HUES64 (cell line): ENCODE results near the gene ALPI.

Source experiments
- H3K27ac ChIP-seq: 2 replicates; pipeline ENCODE4 v1.7.0; 2013; ENCODE audit warnings: low read depth, low read length, inconsistent platforms
- H3K27me3 ChIP-seq: 2 replicates; pipeline ENCODE4 v1.6.1; 2013; ENCODE audit warnings: mild to moderate bottlenecking, low read length; ENCODE audit not compliant: insufficient read depth
- H3K36me3 ChIP-seq: 2 replicates; pipeline ENCODE4 v1.6.1; 2013; ENCODE audit warnings: mild to moderate bottlenecking, low read length; ENCODE audit not compliant: insufficient read depth
- H3K4me1 ChIP-seq: 2 replicates; pipeline ENCODE4 v1.6.1; 2013; ENCODE audit warnings: mild to moderate bottlenecking, low read length, moderate library complexity; ENCODE audit not compliant: insufficient read depth
- H3K4me3 ChIP-seq: 2 replicates; pipeline ENCODE4 v1.5.1; 2013; ENCODE audit warnings: mild to moderate bottlenecking, low read length, moderate library complexity
- H3K9ac ChIP-seq: 2 replicates; pipeline ENCODE4 v1.6.1; 2013; ENCODE audit warnings: mild to moderate bottlenecking, low read depth, low read length
- H3K9me3 ChIP-seq: 2 replicates; pipeline ENCODE4 v1.6.1; 2013; ENCODE audit warnings: low read depth, low read length; ENCODE audit not compliant: insufficient read depth
- WGBS: fragments of 150-250, 120-280 bp; methylation state at CpG from one replicate; pipeline ENCODE4 v1.1.7; 2013; ENCODE audit warnings: missing lambda C conversion rate; 5-methylcytosine and 5-hydroxymethylcytosine counted together

Gene ALPI

DNA sequence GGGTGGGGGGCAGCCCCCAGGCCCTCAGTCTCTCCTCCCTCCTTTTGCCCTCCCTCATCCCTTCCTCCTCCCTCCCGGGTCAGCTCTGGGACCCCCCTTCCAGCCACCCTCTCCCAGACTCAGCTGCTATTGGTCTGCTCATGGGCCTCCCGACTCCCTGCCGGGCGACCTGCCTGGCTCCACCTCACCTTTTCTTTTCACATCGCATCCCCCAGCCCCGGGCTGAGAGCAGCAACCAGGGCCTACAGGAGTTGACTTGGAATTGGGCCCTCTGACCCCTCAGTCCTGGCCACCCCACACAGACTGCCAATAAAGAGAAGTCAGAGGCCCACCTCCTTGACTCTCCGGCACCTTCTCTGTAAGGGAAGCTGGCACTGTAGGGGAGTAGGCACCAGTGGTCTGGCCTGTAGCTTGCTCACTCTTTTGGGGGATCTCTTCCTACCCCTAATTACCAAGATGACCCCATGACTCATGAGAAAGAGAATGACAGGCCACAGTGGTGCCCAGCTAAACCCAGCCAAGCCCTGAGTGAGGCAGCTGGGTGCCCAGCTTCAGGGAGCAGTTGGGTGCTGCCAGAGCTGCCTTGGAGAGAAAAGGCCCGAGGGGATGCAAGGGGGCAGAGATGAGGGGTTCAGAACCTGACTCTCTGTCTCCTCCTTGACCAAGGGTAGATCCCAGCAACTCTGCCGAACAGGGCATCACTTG, 33.7 kb downstream of the ALPI start:
- WGBS: 52% methylated on average over 9 of the region's 9 CpGs
- H3K27ac ChIP-seq: no peak overlapping the region
- H3K4me3 ChIP-seq: no peak overlapping the region
- no peak overlapping the region for H3K9ac ChIP-seq
- peaks cover 11% of the 10 kb centered on the region for H3K4me1 ChIP-seq
- peaks cover 54% of the 10 kb centered on the region for H3K27me3 ChIP-seq
- H3K36me3 ChIP-seq: no peaks in the 10 kb centered on the region
- H3K9me3 ChIP-seq: no peaks in the 10 kb centered on the region

DNA sequence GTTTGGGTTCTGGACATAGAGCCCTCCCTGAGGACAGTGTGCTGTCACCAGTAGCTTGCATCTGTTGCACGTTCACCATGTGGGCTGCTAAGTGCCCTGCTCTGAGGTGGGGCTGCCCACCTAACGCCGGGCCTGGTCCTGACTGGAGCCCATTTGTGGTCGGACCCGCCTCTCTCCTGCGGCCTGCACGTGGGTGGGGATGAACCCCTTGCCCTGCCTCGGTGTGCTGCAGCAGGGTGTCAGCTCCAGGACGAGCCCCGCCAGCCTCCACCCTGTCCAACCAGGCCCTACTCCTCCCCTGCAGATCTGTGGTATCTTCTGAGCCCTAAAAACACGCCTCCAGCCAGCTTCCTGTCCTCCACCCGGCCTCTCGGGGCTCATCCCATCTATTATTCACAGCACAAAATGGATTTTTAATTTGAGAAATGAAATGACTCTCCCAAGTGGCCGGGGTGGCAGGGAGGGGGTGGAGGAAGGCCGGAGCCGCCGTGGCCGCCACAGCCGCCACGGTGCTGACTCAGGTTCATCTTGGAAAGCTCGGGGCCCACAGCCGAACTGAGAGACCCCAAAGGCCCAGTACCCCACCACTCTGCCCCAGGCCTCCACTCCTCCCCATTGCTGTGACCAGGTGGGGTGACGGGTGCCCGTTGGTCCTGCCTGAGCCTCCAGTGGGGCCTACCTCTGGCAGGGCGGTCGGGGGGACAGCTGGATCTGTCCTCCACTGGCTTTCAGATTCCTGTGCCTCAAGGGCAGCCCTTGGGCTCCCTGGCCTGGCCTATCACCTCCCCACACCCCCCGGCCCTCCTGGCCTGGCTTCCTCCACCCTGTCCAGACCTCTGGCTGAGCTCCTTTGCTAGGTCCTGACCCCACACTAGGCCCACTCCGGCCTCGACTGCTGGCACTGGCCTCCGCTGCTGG, 34.5 kb downstream of the ALPI start:
- no peaks in the 10 kb centered on the region for H3K36me3 ChIP-seq
- 92% methylated on average over 30 of the region's 30 CpGs for WGBS
- peaks cover 46% of the 10 kb centered on the region for H3K27me3 ChIP-seq
- H3K4me3 ChIP-seq: no peak overlapping the region
- H3K27ac ChIP-seq: no peak overlapping the region
- H3K9ac ChIP-seq: no peak overlapping the region
- peaks cover 11% of the 10 kb centered on the region for H3K4me1 ChIP-seq
- no peaks in the 10 kb centered on the region for H3K9me3 ChIP-seq

- WGBS: 88% methylated on average over 12 of the region's 12 CpGs
- no peak overlapping the region for H3K4me3 ChIP-seq
- H3K36me3 ChIP-seq: no peaks in the 10 kb centered on the region
- peaks cover 11% of the 10 kb centered on the region for H3K4me1 ChIP-seq
- H3K27me3 ChIP-seq: peaks cover 38% of the 10 kb centered on the region
- H3K9ac ChIP-seq: no peak overlapping the region
- H3K9me3 ChIP-seq: no peaks in the 10 kb centered on the region
- no peak overlapping the region for H3K27ac ChIP-seq
Observed at GRCh38 chr2:232491139-232491780, 35.3 kb downstream of the ALPI start.

GRCh38 chr2:232492236-232492848, 36.4 kb downstream of the ALPI start:
- peaks cover 28% of the 10 kb centered on the region for H3K27me3 ChIP-seq
- no peaks in the 10 kb centered on the region for H3K36me3 ChIP-seq
- peaks cover 11% of the 10 kb centered on the region for H3K4me1 ChIP-seq
- H3K4me3 ChIP-seq: no peak overlapping the region
- H3K27ac ChIP-seq: no peak overlapping the region
- no peak overlapping the region for H3K9ac ChIP-seq
- 72% methylated on average over 8 of the region's 8 CpGs for WGBS
- H3K9me3 ChIP-seq: no peaks in the 10 kb centered on the region

DNA sequence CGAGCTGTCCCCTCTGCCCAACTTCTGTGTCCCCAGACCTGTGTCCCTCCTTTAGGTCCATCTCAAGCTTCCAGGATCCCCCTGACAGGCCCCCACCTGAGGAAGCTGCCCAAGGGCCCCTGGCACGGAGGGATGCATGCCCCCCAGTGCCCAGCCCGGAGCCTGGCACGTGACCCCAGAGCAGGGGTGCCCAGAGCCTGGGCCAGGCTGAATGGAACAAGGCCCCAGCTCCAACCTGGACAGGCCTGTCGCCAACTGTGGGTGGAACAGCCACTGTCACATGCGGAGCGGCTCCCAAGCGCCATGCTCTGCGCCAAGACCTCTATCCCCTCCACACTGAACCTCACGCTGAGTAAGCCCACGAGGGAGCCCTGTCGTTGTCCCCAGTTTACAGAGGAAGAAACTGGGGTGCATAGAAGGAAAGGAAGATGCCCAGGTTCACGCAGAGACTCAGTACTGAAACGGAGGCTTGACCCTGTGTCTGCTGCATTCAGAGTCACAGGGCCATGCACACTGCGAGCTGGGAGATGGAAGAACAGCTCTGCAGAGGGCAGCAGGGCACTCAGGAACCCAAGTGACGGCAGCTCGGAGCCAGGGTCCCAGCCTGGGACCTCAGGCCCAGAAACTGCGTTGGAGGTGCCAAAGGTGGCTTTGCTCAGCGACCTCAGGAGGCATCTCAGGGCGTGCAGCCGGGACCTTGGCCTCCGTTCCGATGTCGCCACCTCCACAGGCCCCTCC, 37.2 kb downstream of the ALPI start:
- Histone ChIP-seq H3K27ac (no peak overlapping the region), H3K27me3 (peaks cover 24% of the 10 kb centered on the region), H3K4me1 (peaks cover 11% of the 10 kb centered on the region), H3K9ac (no peak overlapping the region), H3K4me3 (no peak overlapping the region), H3K36me3 (no peaks in the 10 kb centered on the region), H3K9me3 (no peaks in the 10 kb centered on the region)
- 90% methylated on average over 24 of the region's 24 CpGs for WGBS

GRCh38 chr2:232493701-232494474, 37.9 kb downstream of the ALPI start:
- 69% methylated on average over 10 of the region's 10 CpGs for WGBS

GRCh38 chr2:232494542-232494941, 38.6 kb downstream of the ALPI start:
- Histone ChIP-seq H3K4me1 (peaks cover 4% of the 10 kb centered on the region), H3K4me3 (no peak overlapping the region), H3K9ac (no peak overlapping the region), H3K27ac (no peak overlapping the region), H3K9me3 (no peaks in the 10 kb centered on the region), H3K27me3 (peaks cover 15% of the 10 kb centered on the region), H3K36me3 (no peaks in the 10 kb centered on the region)
- 96% methylated on average over 5 of the region's 5 CpGs for WGBS

More at GRCh38 chr2:232493701-232494474, 37.9 kb downstream of the ALPI start:
- Histone ChIP-seq H3K36me3 (no peaks in the 10 kb centered on the region), H3K27ac (no peak overlapping the region), H3K9me3 (no peaks in the 10 kb centered on the region), H3K27me3 (peaks cover 18% of the 10 kb centered on the region), H3K4me1 (peaks cover 11% of the 10 kb centered on the region), H3K9ac (no peak overlapping the region), H3K4me3 (no peak overlapping the region)

GRCh38 chr2:232495292-232495691, 39.3 kb downstream of the ALPI start:
- Histone ChIP-seq H3K9ac (no peak overlapping the region), H3K4me3 (no peak overlapping the region), H3K4me1 (no peaks in the 10 kb centered on the region), H3K27ac (no peak overlapping the region), H3K9me3 (no peaks in the 10 kb centered on the region), H3K36me3 (no peaks in the 10 kb centered on the region), H3K27me3 (peaks cover 11% of the 10 kb centered on the region; the same call in 1 of the 2 replicates)
- WGBS: 93% methylated on average over 7 of the region's 7 CpGs

DNA sequence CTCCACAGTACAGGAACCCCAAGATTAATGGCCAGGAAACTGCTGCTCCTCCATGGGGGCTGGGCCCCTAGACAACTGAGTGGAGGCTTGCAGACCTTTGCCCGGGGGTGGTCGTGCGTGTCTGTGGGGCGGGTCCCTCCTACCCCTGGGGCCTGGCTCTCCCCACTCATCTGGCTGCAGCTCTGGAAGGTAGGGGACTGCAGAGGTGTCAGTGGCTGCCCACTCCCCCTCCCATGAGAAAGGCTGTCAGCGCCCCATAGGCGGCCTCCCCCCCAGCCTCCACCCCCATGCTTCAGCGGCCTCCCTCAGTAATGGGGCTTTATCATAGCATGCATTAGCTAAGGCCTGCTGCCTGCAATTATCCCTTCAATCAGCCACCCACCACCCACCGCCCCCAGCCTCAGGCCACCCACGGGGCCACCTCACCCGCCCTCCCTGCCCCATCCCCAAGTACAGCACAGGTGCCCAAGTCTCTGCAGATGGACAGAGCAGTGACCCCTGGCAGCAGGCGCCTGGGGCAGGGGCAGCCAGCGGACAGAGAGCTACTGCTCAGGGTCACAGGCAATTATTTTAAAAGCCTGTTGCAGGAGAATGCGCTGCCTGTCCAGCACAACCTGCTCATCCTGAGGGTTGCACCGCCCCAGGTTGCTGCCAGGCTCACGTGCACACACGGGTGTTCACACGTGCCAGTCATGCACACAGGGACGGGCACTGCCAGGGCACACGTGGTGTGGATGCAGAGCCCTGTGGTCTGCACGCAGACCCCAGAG, 40.7 kb downstream of the ALPI start:
- Histone ChIP-seq H3K36me3 (no peaks in the 10 kb centered on the region), H3K4me1 (0 out of 2 replicates have a peak, but pooled peaks cover under 1% of the 10 kb centered on the region), H3K27me3 (peaks cover 23% of the 10 kb centered on the region), H3K9me3 (no peaks in the 10 kb centered on the region), H3K4me3 (no peak overlapping the region), H3K9ac (no peak overlapping the region), H3K27ac (no peak overlapping the region)
- 84% methylated on average over 20 of the region's 20 CpGs for WGBS
